ENCODE measurements around the gene TXNRD1. TPM values are rescaled to one million over a fixed set of nuclear protein-coding genes. Genes with fewer than 3 reads are reported as not detected.

Gene TXNRD1
- total RNA-seq = 100 to 1,000 TPM in 1 of 2 donors, 10 to 100 TPM in 1; 87.6 to 115 TPM

GRCh38 chr12:104215638-104216297, at the start of gene TXNRD1:
TSS of gene TXNRD1 (plus strand) at chr12:104215779. CDS start at chr12:104215803, 24 bp downstream.
- 4% methylated on average over 53 of the region's 71 CpGs for WGBS
- peak; percentile 63 for DNase-seq (ENCODE audit: low spot score)
- TF ChIP-seq CTCF (IDR thresholded peaks at IDR 0.05) (peak; percentile 47 to 89 (median 68)), POLR2A (IDR thresholded peaks at IDR 0.05) (no peak), POLR2AphosphoS5 (IDR thresholded peaks at IDR 0.05) (peak; percentile 66)
- Histone ChIP-seq H3K27me3 (replicated peaks; ENCODE audit: insufficient read depth) (no peaks in the 10 kb centered on the region), H3K9me3 (no peaks in the 10 kb centered on the region), H3K4me3 (peak within 1 kb of the TSS; percentile 31 to 45), H3K27ac (peak within 1 kb of the TSS; percentile 73), H3K4me1 (replicated peaks) (peaks cover 7% of the 10 kb centered on the region), H3K36me3 (no peaks in the 10 kb centered on the region)
- intact Hi-C loops (cut with DNase I) = loop anchor here (2.0 to 5.0 kb wide), 2 partner anchors 19 to 87 kb away; partner anchors contain the start of gene EID3

GRCh38 chr12:104165801-104166200, 49.8 kb upstream of the TXNRD1 start:
- Histone ChIP-seq H3K27me3 (replicated peaks; ENCODE audit: insufficient read depth) (no peaks in the 10 kb centered on the region), H3K36me3 (no peaks in the 10 kb centered on the region), H3K4me3 (no peak overlapping the region), H3K4me1 (replicated peaks) (no peaks in the 10 kb centered on the region), H3K27ac (no peak overlapping the region), H3K9me3 (no peaks in the 10 kb centered on the region)
- no peak for TF ChIP-seq POLR2A (IDR thresholded peaks at IDR 0.05)
- no peak for TF ChIP-seq CTCF (IDR thresholded peaks at IDR 0.05)
- no peak for TF ChIP-seq POLR2AphosphoS5 (IDR thresholded peaks at IDR 0.05)
- 88% methylated on average over 2 of the region's 2 CpGs for WGBS
- intact Hi-C loops (cut with DNase I) = no loop called here
- DNase-seq (ENCODE audit: low spot score) = no peak

- 75% methylated on average over 6 of the region's 6 CpGs for WGBS
- intact Hi-C loops (cut with DNase I) = no loop called here
Observed at GRCh38 chr12:104166465-104166864, 49.1 kb upstream of the TXNRD1 start.

GRCh38 chr12:104167519-104168458, 47.8 kb upstream of the TXNRD1 start:
- intact Hi-C loops (cut with DNase I) = no loop called here
- Histone ChIP-seq H3K4me1 (replicated peaks) (no peaks in the 10 kb centered on the region), H3K4me3 (no peak overlapping the region), H3K27ac (no peak overlapping the region), H3K9me3 (no peaks in the 10 kb centered on the region), H3K27me3 (replicated peaks; ENCODE audit: insufficient read depth) (no peaks in the 10 kb centered on the region), H3K36me3 (no peaks in the 10 kb centered on the region)
- no peak for DNase-seq (ENCODE audit: low spot score)
- WGBS = 89% methylated on average over 5 of the region's 5 CpGs
- no peak for TF ChIP-seq POLR2A (IDR thresholded peaks at IDR 0.05)
- no peak for TF ChIP-seq POLR2AphosphoS5 (IDR thresholded peaks at IDR 0.05)
- no peak for TF ChIP-seq CTCF (IDR thresholded peaks at IDR 0.05)

More at GRCh38 chr12:104166465-104166864, 49.1 kb upstream of the TXNRD1 start:
- H3K27ac ChIP-seq = no peak overlapping the region
- TF ChIP-seq CTCF (IDR thresholded peaks at IDR 0.05) (no peak), POLR2A (IDR thresholded peaks at IDR 0.05) (no peak), POLR2AphosphoS5 (IDR thresholded peaks at IDR 0.05) (no peak)
- H3K27me3 ChIP-seq (replicated peaks; ENCODE audit: insufficient read depth) = no peaks in the 10 kb centered on the region
- H3K4me3 ChIP-seq = no peak overlapping the region
- no peaks in the 10 kb centered on the region for H3K4me1 ChIP-seq (replicated peaks)
- H3K9me3 ChIP-seq = no peaks in the 10 kb centered on the region
- no peaks in the 10 kb centered on the region for H3K36me3 ChIP-seq
- DNase-seq (ENCODE audit: low spot score) = no peak

Data from prostate gland (tissue), 2 donors.